CD4-positive, alpha-beta T cell (primary cell): ENCODE results near the gene ACTBL2. TPM values are rescaled to one million over a fixed set of nuclear protein-coding genes. Genes with fewer than 3 reads are reported as not detected.

Source experiments
- ATAC-seq: fragments of 200-7000 bp; cut with Tn5 transposase; one replicate; pipeline ENCODE4 v1.10.0; 2022; ENCODE audit warnings: mild to moderate bottlenecking; ENCODE audit not compliant: poor library complexity
- CTCF ChIA-PET: fragments of 350-600 bp; sonication (Branson Sonifier 250); formaldehyde crosslinking; loops from one replicate; lab custom pipeline; 2021; ENCODE audit warnings: antibody characterized with exemption, inconsistent platforms; lab: Charles Lee
- POLR2A ChIA-PET: fragments of 350-600 bp; sonication (Branson Sonifier 250); formaldehyde crosslinking; loops from one replicate; lab custom pipeline; 2021; ENCODE audit warnings: antibody characterized with exemption, inconsistent platforms; lab: Charles Lee
- DNase-seq, 14 experiments: peaks; one replicate each; pipeline ENCODE4 v3.0.0-alpha.2; 2013 to 2020; ENCODE audit warnings: mixed read lengths in 2 of 14
- H3K27ac ChIP-seq, 2 donors: one replicate each; pipeline versions ENCODE4 v1.5.1 to v1.7.0; 2013; ENCODE audit warnings: low read length in 2 of 2, low read depth in 1 of 2, mild to moderate bottlenecking in 1 of 2
- H3K27me3 ChIP-seq, 2 experiments: 1 replicate in 1 of 2; 2 replicates in 1 of 2; pipeline versions ENCODE4 v1.6.1 to v1.7.0; 2013; ENCODE audit warnings: low read length in 2 of 2, control low read depth in 1 of 2, mild to moderate bottlenecking in 1 of 2, moderate library complexity in 1 of 2; ENCODE audit not compliant: insufficient read depth in 2 of 2, control insufficient read depth in 1 of 2
- H3K36me3 ChIP-seq: one replicate; pipeline ENCODE4 v1.6.1; 2013; ENCODE audit warnings: low read length, control low read depth; ENCODE audit not compliant: insufficient read depth
- H3K4me1 ChIP-seq: one replicate; pipeline ENCODE4 v1.6.1; 2013; ENCODE audit warnings: low read length, control low read depth; ENCODE audit not compliant: insufficient read depth
- H3K4me3 ChIP-seq: one replicate; pipeline ENCODE4 v1.5.1; 2013; ENCODE audit warnings: mild to moderate bottlenecking, low read length, moderate library complexity
- H3K9me3 ChIP-seq, 2 experiments: 1 replicate in 1 of 2; 2 replicates in 1 of 2; pipeline versions ENCODE4 v1.6.1 to v1.7.0; 2013; ENCODE audit warnings: low read length in 2 of 2, mild to moderate bottlenecking in 2 of 2, control low read depth in 1 of 2, moderate library complexity in 1 of 2; ENCODE audit not compliant: control insufficient read depth in 1 of 2, insufficient read depth in 1 of 2
- H3K27ac Mint-ChIP-seq: one replicate; pipeline ENCODE4 v1.8.0; 2020; ENCODE audit warnings: mixed read lengths
- H3K27me3 Mint-ChIP-seq: one replicate; pipeline ENCODE4 v1.8.0; 2021; ENCODE audit warnings: mixed read lengths
- H3K36me3 Mint-ChIP-seq: one replicate; pipeline ENCODE4 v1.8.0; 2021; ENCODE audit warnings: low read depth, mixed read lengths
- H3K4me1 Mint-ChIP-seq: one replicate; pipeline ENCODE4 v1.8.0; 2021; ENCODE audit warnings: low read depth, mixed read lengths
- H3K4me3 Mint-ChIP-seq: one replicate; pipeline ENCODE4 v1.8.0; 2020; ENCODE audit warnings: mild to moderate bottlenecking, mixed read lengths
- H3K9me3 Mint-ChIP-seq: one replicate; pipeline ENCODE4 v1.8.0; 2020; ENCODE audit warnings: mixed read lengths
- intact Hi-C, 2 experiments: fragments of 100-400 bp; cut with DNase I in 1 of 2; cut with micrococcal nuclease in 1 of 2; formaldehyde crosslinking; loops; one replicate each; pipeline versions ENCODE4 v1.15.1 to v1.9.0; 2023 to 2025; cut with DNase I, micrococcal nuclease
- total RNA-seq, 174 experiments: library from RNA in 2 of 174; stranded (reverse) in 2 of 174; gene quantifications; one replicate each; pipeline ENCODE4 v1.2.3 and lab custom pipeline; 2021 to 2026
- TF ChIP-seq, protein P1 (sequence below): fragments of 200-600 bp; IDR thresholded peaks from one replicate; pipeline ENCODE4 v1.8.0; 2022; ENCODE audit warnings: antibody characterized with exemption, mild to moderate bottlenecking

The ACTBL2 gene
- total RNA-seq, 2 experiments from 2014 or later: not detected

DNA sequence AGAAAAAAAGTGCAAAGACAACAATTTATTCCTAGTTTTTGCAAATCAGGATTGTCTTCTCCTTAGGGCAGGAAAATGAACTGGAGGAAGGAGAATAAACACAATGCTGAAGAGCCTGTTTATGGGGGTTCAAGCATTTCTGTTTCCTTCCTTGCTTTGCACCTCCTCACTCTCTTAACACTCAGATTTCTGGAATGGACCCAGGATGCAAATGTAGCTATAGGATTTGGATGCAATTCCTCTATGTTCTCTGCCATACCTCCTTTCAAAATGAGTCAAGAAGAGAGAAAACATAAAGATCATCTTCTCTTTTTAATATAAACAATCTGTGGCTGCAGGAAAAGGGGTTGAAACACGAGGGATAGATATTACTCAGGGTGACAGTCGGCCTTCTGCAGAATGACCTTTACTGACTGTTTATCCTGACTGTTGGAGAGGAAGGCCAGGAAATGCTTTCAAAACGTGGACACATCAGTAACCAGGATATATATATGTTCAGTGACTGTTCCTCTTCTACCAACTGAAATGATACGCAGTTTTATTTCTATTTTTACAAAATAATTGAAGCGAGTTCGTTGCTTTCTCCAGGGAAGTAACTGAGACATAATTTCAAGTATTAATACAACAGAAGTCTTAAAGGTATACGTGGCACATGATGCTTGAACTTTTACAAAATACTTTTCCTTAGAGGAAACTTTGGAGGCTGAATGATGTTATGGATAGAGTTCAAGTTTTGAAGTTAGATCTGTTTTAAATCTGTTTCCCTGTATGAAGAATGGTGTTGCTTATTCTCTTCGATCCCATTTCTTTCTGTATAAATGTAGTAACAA lies 44.4 kb downstream of the ACTBL2 start:
- peaks cover 0 to 4% of the 10 kb centered on the region in 2 experiments for H3K27me3 ChIP-seq
- H3K9me3 ChIP-seq: no peaks in the 10 kb centered on the region
- no peaks in the 10 kb centered on the region for H3K4me1 ChIP-seq
- no peak for ATAC-seq
- H3K27ac Mint-ChIP-seq: no peak overlapping the region
- no peaks in the 10 kb centered on the region for H3K27me3 Mint-ChIP-seq
- peaks cover 10% of the 10 kb centered on the region for H3K4me1 Mint-ChIP-seq
- intact Hi-C loops: no loop called here
- H3K36me3 ChIP-seq: no peaks in the 10 kb centered on the region
- H3K9me3 Mint-ChIP-seq: no peaks in the 10 kb centered on the region
- no peak overlapping the region for H3K4me3 Mint-ChIP-seq
- ChIA-PET POLR2A (no interaction called here), CTCF (no interaction called here)
- no peak overlapping the region for H3K27ac ChIP-seq
- no peak overlapping the region for H3K4me3 ChIP-seq
- DNase-seq: no peak
- TF ChIP-seq, protein P1, sequence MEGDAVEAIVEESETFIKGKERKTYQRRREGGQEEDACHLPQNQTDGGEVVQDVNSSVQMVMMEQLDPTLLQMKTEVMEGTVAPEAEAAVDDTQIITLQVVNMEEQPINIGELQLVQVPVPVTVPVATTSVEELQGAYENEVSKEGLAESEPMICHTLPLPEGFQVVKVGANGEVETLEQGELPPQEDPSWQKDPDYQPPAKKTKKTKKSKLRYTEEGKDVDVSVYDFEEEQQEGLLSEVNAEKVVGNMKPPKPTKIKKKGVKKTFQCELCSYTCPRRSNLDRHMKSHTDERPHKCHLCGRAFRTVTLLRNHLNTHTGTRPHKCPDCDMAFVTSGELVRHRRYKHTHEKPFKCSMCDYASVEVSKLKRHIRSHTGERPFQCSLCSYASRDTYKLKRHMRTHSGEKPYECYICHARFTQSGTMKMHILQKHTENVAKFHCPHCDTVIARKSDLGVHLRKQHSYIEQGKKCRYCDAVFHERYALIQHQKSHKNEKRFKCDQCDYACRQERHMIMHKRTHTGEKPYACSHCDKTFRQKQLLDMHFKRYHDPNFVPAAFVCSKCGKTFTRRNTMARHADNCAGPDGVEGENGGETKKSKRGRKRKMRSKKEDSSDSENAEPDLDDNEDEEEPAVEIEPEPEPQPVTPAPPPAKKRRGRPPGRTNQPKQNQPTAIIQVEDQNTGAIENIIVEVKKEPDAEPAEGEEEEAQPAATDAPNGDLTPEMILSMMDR: no peak
- no peaks in the 10 kb centered on the region for H3K36me3 Mint-ChIP-seq

DNA sequence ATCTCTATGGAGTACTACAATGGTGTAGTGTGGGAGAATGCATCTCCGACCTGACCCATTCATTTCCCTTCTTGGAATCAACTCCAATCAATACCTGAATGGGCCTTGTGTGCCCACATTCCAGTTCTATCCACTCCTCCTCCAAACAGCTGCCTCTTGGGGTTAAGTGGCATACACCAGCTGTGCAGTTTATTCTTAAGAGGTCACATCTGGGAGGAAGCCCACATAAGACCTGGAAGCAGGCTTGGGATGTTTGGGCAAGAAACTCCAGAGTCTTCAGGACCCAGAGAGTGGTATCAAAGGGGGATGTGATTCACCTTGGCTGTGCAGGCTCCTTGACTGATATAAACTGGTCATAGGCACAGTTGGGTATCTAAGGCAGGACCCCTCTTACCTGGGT lies 46.0 kb downstream of the ACTBL2 start:
- Mint-ChIP-seq H3K36me3 (no peaks in the 10 kb centered on the region), H3K9me3 (no peaks in the 10 kb centered on the region), H3K4me3 (no peak overlapping the region), H3K27me3 (no peaks in the 10 kb centered on the region), H3K4me1 (peaks cover under 1% of the 10 kb centered on the region), H3K27ac (no peak overlapping the region)
- TF ChIP-seq, protein P1: no peak
- DNase-seq (no peak), ATAC-seq (no peak)
- H3K9me3 ChIP-seq: no peaks in the 10 kb centered on the region
- no peak overlapping the region for H3K27ac ChIP-seq
- ChIA-PET CTCF (no interaction called here), POLR2A (no interaction called here)
- H3K27me3 ChIP-seq: peaks cover 0 to 4% of the 10 kb centered on the region in 2 experiments
- no peaks in the 10 kb centered on the region for H3K36me3 ChIP-seq
- H3K4me3 ChIP-seq: no peak overlapping the region
- no peaks in the 10 kb centered on the region for H3K4me1 ChIP-seq
- intact Hi-C loops: no loop called here

DNA sequence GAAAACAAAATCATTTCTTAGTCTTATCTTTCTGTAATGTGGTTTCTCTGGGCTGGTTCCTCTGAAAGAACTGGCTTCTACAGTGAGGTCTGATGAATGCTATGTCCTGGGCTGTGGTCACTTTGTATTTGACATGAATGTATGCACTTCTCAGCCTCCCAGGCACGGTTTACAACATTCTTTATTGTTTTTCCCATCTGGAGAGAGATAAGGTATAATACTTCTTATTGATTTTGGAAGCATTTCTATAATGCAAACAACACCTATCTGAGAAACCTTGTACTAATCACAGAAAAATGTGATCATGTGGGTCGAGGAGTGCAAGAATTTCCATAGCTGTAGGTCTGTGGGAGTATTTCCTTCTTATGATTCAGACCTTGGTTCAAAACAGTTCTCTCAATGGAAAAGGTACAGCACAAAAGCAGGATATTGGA lies 46.9 kb downstream of the ACTBL2 start:
- no peak for ATAC-seq
- Mint-ChIP-seq H3K36me3 (no peaks in the 10 kb centered on the region), H3K9me3 (no peaks in the 10 kb centered on the region), H3K27me3 (no peaks in the 10 kb centered on the region), H3K4me1 (no peaks in the 10 kb centered on the region), H3K4me3 (no peak overlapping the region), H3K27ac (no peak overlapping the region)
- Histone ChIP-seq H3K9me3 (no peaks in the 10 kb centered on the region), H3K27me3 (peaks cover 0 to 4% of the 10 kb centered on the region in 2 experiments), H3K27ac (no peak overlapping the region), H3K4me1 (no peaks in the 10 kb centered on the region), H3K4me3 (no peak overlapping the region), H3K36me3 (no peaks in the 10 kb centered on the region)
- intact Hi-C loops: no loop called here
- DNase-seq: no peak
- CTCF ChIA-PET: no interaction called here
- TF ChIP-seq, protein P1: no peak
- POLR2A ChIA-PET: no interaction called here
